Smooth muscle cell (in vitro differentiated cells): ENCODE measurements around the gene PRR22. TPM values are rescaled to one million over a fixed set of nuclear protein-coding genes. Genes with fewer than 3 reads are reported as not detected.

Source experiments
- DNase-seq: peaks from one replicate; lab custom pipeline; 2025; ENCODE audit not compliant: unreplicated experiment; lab: John Stamatoyannopoulos, UW
- H2AFZ ChIP-seq: fragments of 200-600 bp; sonication (generic); 2 replicates; pipeline ENCODE4 v1.6.0; 2016; ENCODE audit warnings: antibody characterized with exemption, low read depth, mild to moderate bottlenecking
- H3F3A ChIP-seq: fragments of 200-600 bp; sonication (generic); 2 replicates; pipeline ENCODE4 v1.6.0; 2017; ENCODE audit warnings: antibody characterized with exemption, low read depth
- H3K27ac ChIP-seq: fragments of 200-600 bp; sonication (generic); 2 replicates; pipeline ENCODE4 v1.5.1; 2016; ENCODE audit warnings: low read depth, mild to moderate bottlenecking
- H3K27me3 ChIP-seq: fragments of 200-600 bp; sonication (generic); 2 replicates; pipeline ENCODE4 v1.6.1; 2016; ENCODE audit warnings: low read depth, mild to moderate bottlenecking
- H3K36me3 ChIP-seq: fragments of 200-600 bp; sonication (generic); 2 replicates; pipeline ENCODE4 v1.5.1; 2016; ENCODE audit warnings: low read depth
- H3K4me1 ChIP-seq: fragments of 200-600 bp; sonication (generic); 2 replicates; pipeline ENCODE4 v1.5.1; 2016; ENCODE audit warnings: low read depth
- H3K4me2 ChIP-seq: fragments of 200-600 bp; sonication (generic); 2 replicates; pipeline ENCODE4 v1.6.0; 2016; ENCODE audit warnings: mild to moderate bottlenecking
- H3K4me3 ChIP-seq: fragments of 200-600 bp; sonication (generic); 2 replicates; pipeline ENCODE4 v1.5.1; 2016; ENCODE audit warnings: mild to moderate bottlenecking
- H3K79me2 ChIP-seq: fragments of 200-600 bp; sonication (generic); 2 replicates; pipeline ENCODE4 v1.6.0; 2016; ENCODE audit warnings: low read depth, mild to moderate bottlenecking
- H3K9ac ChIP-seq: fragments of 200-600 bp; sonication (generic); 2 replicates; pipeline ENCODE4 v1.6.0; 2016; ENCODE audit warnings: low read depth
- H3K9me3 ChIP-seq: fragments of 200-600 bp; sonication (generic); replicated peaks from 2 replicates; pipeline ENCODE4 v1.5.1; 2016; ENCODE audit warnings: low read depth
- H4K20me1 ChIP-seq: fragments of 200-600 bp; sonication (generic); 2 replicates; pipeline ENCODE4 v1.6.0; 2016; ENCODE audit warnings: low read depth
- WGBS: methylation state at CpG from one replicate; pipeline ENCODE4 v1.1.7; 2016; ENCODE audit warnings: low lambda C conversion rate; 5-methylcytosine and 5-hydroxymethylcytosine counted together
- polyA plus RNA-seq: library from polyadenylated mRNA; unstranded; fragments of >200 nt; fragmentation: Nextera tagmentation; extraction: Ambion mirVana; gene quantifications from 2 replicates; pipeline ENCODE4 v1.2.1, GENCODE V29; 2016
- total RNA-seq: library from RNA; depleted of rRNA; stranded (reverse); fragments of >200 nt; gene quantifications from 2 replicates; pipeline ENCODE4 v1.2.3, GENCODE V29; 2014
- TF ChIP-seq, protein P1 (sequence below): fragments of 200-600 bp; sonication (generic); IDR thresholded peaks from 2 replicates; pipeline ENCODE4 v1.5.1; 2017; ENCODE audit warnings: borderline replicate concordance, mild to moderate bottlenecking, antibody characterized with exemption; ENCODE audit not compliant: insufficient read depth, poor library complexity, severe bottlenecking

The PRR22 gene
- total and polyA plus RNA-seq, 2 experiments from 2014 or later, result 0.65 to 1.5 TPM

DNA sequence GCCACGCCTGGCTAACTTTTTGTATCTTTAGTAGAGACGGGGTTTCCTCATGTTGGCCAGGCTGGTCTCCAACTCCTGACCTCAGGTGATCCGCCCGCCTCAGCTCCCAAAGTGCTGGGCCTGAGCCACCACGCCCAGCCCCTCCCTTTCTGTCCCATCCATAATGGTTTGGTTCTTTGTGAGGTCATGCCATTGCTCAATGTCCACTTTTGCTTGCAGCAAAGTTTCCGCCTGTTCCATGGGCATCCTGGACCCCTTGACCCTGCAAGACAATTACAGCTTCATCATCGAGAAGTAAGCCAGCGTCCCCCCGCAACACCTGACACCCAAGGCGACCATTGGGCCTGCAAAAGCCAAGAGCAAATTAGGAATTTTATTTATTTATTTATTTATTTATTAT is 16.6 kb downstream of the PRR22 start:
- no peak overlapping the region for H3K9ac ChIP-seq
- no peaks in the 10 kb centered on the region for H3K27me3 ChIP-seq
- no peaks in the 10 kb centered on the region for H3K79me2 ChIP-seq
- DNase-seq, result no peak
- no peaks in the 10 kb centered on the region for H3K9me3 ChIP-seq
- no peaks in the 10 kb centered on the region for H4K20me1 ChIP-seq
- TF ChIP-seq, protein P1, sequence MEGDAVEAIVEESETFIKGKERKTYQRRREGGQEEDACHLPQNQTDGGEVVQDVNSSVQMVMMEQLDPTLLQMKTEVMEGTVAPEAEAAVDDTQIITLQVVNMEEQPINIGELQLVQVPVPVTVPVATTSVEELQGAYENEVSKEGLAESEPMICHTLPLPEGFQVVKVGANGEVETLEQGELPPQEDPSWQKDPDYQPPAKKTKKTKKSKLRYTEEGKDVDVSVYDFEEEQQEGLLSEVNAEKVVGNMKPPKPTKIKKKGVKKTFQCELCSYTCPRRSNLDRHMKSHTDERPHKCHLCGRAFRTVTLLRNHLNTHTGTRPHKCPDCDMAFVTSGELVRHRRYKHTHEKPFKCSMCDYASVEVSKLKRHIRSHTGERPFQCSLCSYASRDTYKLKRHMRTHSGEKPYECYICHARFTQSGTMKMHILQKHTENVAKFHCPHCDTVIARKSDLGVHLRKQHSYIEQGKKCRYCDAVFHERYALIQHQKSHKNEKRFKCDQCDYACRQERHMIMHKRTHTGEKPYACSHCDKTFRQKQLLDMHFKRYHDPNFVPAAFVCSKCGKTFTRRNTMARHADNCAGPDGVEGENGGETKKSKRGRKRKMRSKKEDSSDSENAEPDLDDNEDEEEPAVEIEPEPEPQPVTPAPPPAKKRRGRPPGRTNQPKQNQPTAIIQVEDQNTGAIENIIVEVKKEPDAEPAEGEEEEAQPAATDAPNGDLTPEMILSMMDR, result no peak
- H3K4me1 ChIP-seq, result no peaks in the 10 kb centered on the region
- 96% methylated on average over 10 of the region's 10 CpGs for WGBS
- no peaks in the 10 kb centered on the region for H3K36me3 ChIP-seq
- no peak overlapping the region for H2AFZ ChIP-seq
- no peak overlapping the region for H3K4me3 ChIP-seq
- no peak overlapping the region for H3K4me2 ChIP-seq
- H3K27ac ChIP-seq, result no peak overlapping the region
- H3F3A ChIP-seq, result no peaks in the 10 kb centered on the region

DNA sequence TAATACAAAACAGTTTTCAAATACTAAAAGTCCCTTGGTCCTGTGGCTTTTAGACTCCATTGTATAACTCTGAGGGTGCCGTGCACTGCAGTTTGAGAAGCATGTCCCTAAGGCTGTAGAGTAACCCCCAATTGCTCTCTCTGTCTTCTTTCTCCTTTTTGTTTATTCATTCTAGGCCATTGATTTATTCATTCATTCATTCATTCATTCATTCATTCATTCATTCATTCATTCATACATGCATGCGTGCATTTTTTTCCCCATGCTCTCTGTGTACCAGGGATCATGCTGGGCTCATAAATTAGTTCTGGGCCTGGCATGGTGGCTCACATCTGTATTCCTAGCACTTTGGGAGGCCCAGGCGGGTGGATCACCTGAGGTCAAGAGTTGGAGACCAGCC is 19.3 kb downstream of the PRR22 start:
- TF ChIP-seq, protein P1, result no peak
- Histone ChIP-seq H3K4me1 (no peaks in the 10 kb centered on the region), H4K20me1 (no peaks in the 10 kb centered on the region), H2AFZ (no peak overlapping the region), H3K36me3 (no peaks in the 10 kb centered on the region), H3K27ac (no peak overlapping the region), H3K4me2 (no peak overlapping the region), H3K27me3 (no peaks in the 10 kb centered on the region), H3K4me3 (no peak overlapping the region), H3K79me2 (no peaks in the 10 kb centered on the region), H3K9ac (no peak overlapping the region), H3K9me3 (no peaks in the 10 kb centered on the region), H3F3A (no peaks in the 10 kb centered on the region)
- whole genome bisulfite sequencing, result 95% methylated on average over 3 of the region's 3 CpGs
- DNase-seq, result no peak

DNA sequence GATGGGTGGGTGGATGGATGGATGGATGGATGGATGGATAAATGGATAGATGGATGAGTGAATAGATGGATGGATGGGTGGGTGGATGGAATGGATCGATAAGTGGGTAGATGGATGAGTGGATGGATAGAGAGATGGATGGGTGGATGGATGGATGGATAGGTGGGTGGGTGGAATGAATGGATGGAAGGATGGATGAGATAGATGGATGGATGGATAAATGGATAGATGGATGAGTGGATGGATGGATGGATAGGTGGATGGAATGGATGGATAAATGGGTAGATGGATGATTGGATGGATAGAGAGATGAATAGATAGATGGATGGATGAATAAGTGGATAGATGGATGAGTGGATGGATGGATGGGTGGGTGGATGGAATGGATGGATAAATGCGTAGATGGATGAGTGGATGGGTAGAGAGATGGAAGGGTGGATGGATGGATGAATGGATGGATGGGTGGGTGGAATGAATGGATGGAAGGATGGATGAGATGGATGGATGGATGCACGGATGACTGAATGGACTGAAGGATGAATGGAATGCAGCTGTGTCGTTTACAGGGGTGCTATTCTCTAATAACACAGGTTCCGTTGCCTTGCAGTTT is 21.8 kb downstream of the PRR22 start:
- no peak overlapping the region for H3K4me3 ChIP-seq
- no peak overlapping the region for H2AFZ ChIP-seq
- H3K27ac ChIP-seq, result no peak overlapping the region
- WGBS, result 96% methylated on average over 5 of the region's 5 CpGs
- no peaks in the 10 kb centered on the region for H3K4me1 ChIP-seq
- H3K79me2 ChIP-seq, result no peaks in the 10 kb centered on the region
- H3K4me2 ChIP-seq, result no peak overlapping the region
- no peaks in the 10 kb centered on the region for H3K27me3 ChIP-seq
- H4K20me1 ChIP-seq, result no peaks in the 10 kb centered on the region
- TF ChIP-seq, protein P1, result no peak
- H3F3A ChIP-seq, result no peaks in the 10 kb centered on the region
- no peak for DNase-seq
- no peaks in the 10 kb centered on the region for H3K36me3 ChIP-seq
- H3K9ac ChIP-seq, result no peak overlapping the region
- no peaks in the 10 kb centered on the region for H3K9me3 ChIP-seq

DNA sequence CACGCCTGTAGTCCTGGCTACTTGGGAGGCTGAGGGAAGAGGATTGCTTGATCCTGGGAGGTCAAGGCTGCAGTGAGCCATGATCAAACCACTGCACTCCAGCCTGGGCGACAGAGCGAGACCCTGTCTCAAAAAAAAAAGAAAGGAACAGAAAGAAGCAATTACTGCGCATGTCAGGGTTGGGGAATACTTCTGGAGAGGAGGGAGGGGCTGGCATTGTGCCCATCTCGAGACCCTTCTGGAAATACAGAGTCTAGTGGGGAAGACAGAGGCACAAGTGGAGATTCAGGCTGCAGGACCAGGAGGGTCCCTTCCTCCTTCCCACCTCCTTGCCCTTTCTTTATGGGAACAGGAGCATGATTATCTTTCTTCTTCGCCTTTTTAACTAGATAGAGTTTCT is 30.8 kb downstream of the PRR22 start:
- Histone ChIP-seq H3K9ac (no peak overlapping the region), H3K4me1 (no peaks in the 10 kb centered on the region), H3K4me2 (no peak overlapping the region), H3K27me3 (no peaks in the 10 kb centered on the region), H4K20me1 (no peaks in the 10 kb centered on the region), H3K4me3 (no peak overlapping the region), H3K9me3 (no peaks in the 10 kb centered on the region), H3F3A (no peaks in the 10 kb centered on the region), H3K79me2 (no peaks in the 10 kb centered on the region), H3K27ac (no peak overlapping the region), H3K36me3 (no peaks in the 10 kb centered on the region), H2AFZ (no peak overlapping the region)
- DNase-seq, result no peak
- WGBS, result 95% methylated on average over 6 of the region's 6 CpGs
- TF ChIP-seq, protein P1, result no peak
